ENCODE measurements around the gene MT1A. TPM values are rescaled to one million over a fixed set of nuclear protein-coding genes. Genes with fewer than 3 reads are reported as not detected.

MT1A gene
- total RNA-seq, 1 experiment from 2014 or later = not detected

- peak; percentile 57 for TF ChIP-seq SP1 (IDR thresholded peaks at IDR 0.05; ENCODE audit: low read depth)
- no peak for TF ChIP-seq ELF1 (IDR thresholded peaks at IDR 0.05; ENCODE audit: borderline replicate concordance, low read depth)
- peak; percentile 54 for TF ChIP-seq ZFX (IDR thresholded peaks at IDR 0.05)
- peak; percentile 51; the same call in 1 of the 2 replicates for TF ChIP-seq MAX (IDR thresholded peaks at IDR 0.05)
- peak; percentile 79 for TF ChIP-seq SIN3A (IDR thresholded peaks at IDR 0.05; ENCODE audit: low read depth)
- TF ChIP-seq TCF7L2 (IDR thresholded peaks at IDR 0.05; ENCODE audit: borderline replicate concordance, extremely low read depth, insufficient read depth, insufficient read length) = peak; percentile 32
- no peak; the same call in 1 of the 2 replicates for TF ChIP-seq CBX3 (IDR thresholded peaks at IDR 0.05; ENCODE audit: low read depth)
- TF ChIP-seq POLR2A (IDR thresholded peaks at IDR 0.05; ENCODE audit: borderline replicate concordance, extremely low read depth, insufficient read depth, insufficient read length) = peak; percentile 98
- TF ChIP-seq POLR2AphosphoS5 (IDR thresholded peaks at IDR 0.05; ENCODE audit: low read depth, low read length) = peak; percentile 100
These were observed 13.1 kb upstream of the MT1A start, which contains the start of gene MT1E (continued) for GRCh38 chr16:56625140-56625942.

- TSS peak; percentile 94 for BruUV-seq (replicated peaks)
- peak; percentile 24 for ATAC-seq
- H3K4me3 ChIP-seq (replicated peaks in 1 of 2; ENCODE audit: low read depth in 1 of 2, low read length in 2 of 2) = peak overlapping the region; percentile 66 to 72
- H2AFZ ChIP-seq (ENCODE audit: low read depth, low read length, poor library complexity, severe bottlenecking) = no peak overlapping the region
- POLR2A ChIA-PET = interaction anchor here (0.8 to 9.4 kb wide), 20 partner anchors 7 to 305 kb away, joined by 3 to 344 read pairs (median 5); partner anchors contain the start of genes MT1F, MT1X, MT2A and NUDT21
- H3K9ac ChIP-seq (ENCODE audit: low read length) = peak overlapping the region; percentile 87
- no peak for DNase-seq (ENCODE audit: low read depth, low spot score)
- H4K20me1 ChIP-seq (ENCODE audit: insufficient read depth) = no peaks in the 10 kb centered on the region
- RAD21 ChIA-PET (ENCODE audit: low non-redundant PET in 1 of 2, low total read pairs in 2 of 2, uncharacterized antibody in 2 of 2, unreplicated experiment in 2 of 2) = interaction anchor here (0.7 to 2.7 kb wide), 9 partner anchors 15 to 76 kb away, joined by 3 to 7 read pairs (median 4); partner anchors contain the start of gene MT2A (in 1 of the 2)
- no peaks in the 10 kb centered on the region for H3K9me3 ChIP-seq (ENCODE audit: control insufficient read depth in 1 of 2, insufficient read depth in 1 of 2, low read depth in 1 of 2, low read length in 2 of 2)
- no peaks in the 10 kb centered on the region for H3K27me3 ChIP-seq (ENCODE audit: insufficient read depth, low read length)
- 0 out of 2 replicates have a peak, but pooled peaks have one; percentile 27 for TF ChIP-seq ZFX (IDR thresholded peaks at IDR 0.05)
- peak; percentile 24; the same call in 1 of the 2 replicates for TF ChIP-seq JUND (IDR thresholded peaks at IDR 0.05)
- no peak for TF ChIP-seq CBX3 (IDR thresholded peaks at IDR 0.05; ENCODE audit: low read depth)
- no peak for TF ChIP-seq SP1 (IDR thresholded peaks at IDR 0.05; ENCODE audit: low read depth)
- peak; percentile 24; the same call in 1 of the 2 replicates for TF ChIP-seq MAX (IDR thresholded peaks at IDR 0.05)
- peaks cover 12% of the 10 kb centered on the region for H3K79me2 ChIP-seq (ENCODE audit: insufficient read depth, low read length)
- H3K27ac ChIP-seq (ENCODE audit: low read depth, low read length) = peak overlapping the region; percentile 97
- H3K4me1 ChIP-seq (ENCODE audit: control insufficient read depth in 1 of 2, insufficient read depth in 2 of 2, low read length in 2 of 2) = peaks cover 12 to 48% of the 10 kb centered on the region in 2 experiments
- intact Hi-C loops (cut with micrococcal nuclease) = loop anchor here (1.0 to 5.0 kb wide), 3 partner anchors 18 to 56 kb away; partner anchors contain the start of genes MT1X and MT2A
- peak overlapping the region; percentile 88 for H3K4me2 ChIP-seq (ENCODE audit: low read length)
- CTCF ChIA-PET = interaction anchor here (1.0 to 2.8 kb wide), 6 partner anchors 16 to 76 kb away, joined by 3 to 7 read pairs (median 4); partner anchors contain the start of gene MT2A
- no peaks in the 10 kb centered on the region for H3K9me2 ChIP-seq (ENCODE audit: insufficient read depth)
- no peaks in the 10 kb centered on the region for H3K36me3 ChIP-seq (ENCODE audit: control insufficient read depth in 1 of 2, insufficient read depth in 2 of 2, low read length in 2 of 2)
These were observed 12.4 kb upstream of the MT1A start for GRCh38 chr16:56625943-56626654.

Data from HCT116 (cell line).